ENCODE measurements around the gene KBTBD8. TPM values are rescaled to one million over a fixed set of nuclear protein-coding genes. Genes with fewer than 3 reads are reported as not detected.

Gene KBTBD8
- total and polyA plus RNA-seq, 2 of the 13 experiments (the other 11 are each of a cell fraction or from before 2014, with no cell fraction given): 1.1 to 7.6 TPM

DNA sequence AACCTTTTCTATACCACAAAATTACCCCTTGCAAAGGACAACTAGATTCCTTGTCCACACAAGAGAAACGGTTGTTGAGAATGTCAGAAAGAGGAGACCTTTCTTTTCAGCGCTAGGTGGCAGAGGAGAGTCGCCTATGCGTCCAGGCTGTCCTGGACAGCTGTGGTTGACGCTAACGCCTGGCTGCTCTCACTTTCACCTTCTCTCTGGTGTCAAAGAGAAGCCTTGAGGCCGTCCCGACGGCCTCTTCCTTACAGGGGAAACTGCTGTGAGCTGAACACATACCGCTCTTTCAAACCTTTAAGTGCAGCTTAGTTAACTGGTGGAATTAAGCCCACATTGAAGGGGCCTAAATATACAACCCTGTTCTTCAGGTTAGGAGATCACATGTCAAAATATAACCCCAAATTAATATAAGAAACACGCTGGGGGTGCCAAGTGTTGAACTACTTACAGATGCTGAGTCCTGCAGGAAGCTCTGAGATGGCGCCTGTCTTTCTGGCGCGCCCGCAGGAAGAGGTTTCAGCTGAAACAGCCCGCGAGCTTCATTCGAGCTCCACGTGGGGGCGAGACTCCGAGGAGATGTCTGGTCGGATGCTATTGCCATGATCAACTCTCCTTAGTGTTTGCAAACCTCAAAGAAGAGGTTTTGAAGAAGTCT is 26.1 kb upstream of the KBTBD8 start (continued):
- TF ChIP-seq, protein P1, sequence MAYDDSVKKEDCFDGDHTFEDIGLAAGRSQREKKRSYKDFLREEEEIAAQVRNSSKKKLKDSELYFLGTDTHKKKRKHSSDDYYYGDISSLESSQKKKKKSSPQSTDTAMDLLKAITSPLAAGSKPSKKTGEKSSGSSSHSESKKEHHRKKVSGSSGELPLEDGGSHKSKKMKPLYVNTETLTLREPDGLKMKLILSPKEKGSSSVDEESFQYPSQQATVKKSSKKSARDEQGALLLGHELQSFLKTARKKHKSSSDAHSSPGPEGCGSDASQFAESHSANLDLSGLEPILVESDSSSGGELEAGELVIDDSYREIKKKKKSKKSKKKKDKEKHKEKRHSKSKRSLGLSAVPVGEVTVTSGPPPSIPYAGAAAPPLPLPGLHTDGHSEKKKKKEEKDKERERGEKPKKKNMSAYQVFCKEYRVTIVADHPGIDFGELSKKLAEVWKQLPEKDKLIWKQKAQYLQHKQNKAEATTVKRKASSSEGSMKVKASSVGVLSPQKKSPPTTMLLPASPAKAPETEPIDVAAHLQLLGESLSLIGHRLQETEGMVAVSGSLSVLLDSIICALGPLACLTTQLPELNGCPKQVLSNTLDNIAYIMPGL (CRISPR knock-in tag; IDR thresholded peaks at IDR 0.05; ENCODE audit: borderline replicate concordance in 1 of 2, low read depth in 1 of 2): peak; percentile 40 to 63; a peak in 2 of 4 replicates
- TF ChIP-seq, protein P2, sequence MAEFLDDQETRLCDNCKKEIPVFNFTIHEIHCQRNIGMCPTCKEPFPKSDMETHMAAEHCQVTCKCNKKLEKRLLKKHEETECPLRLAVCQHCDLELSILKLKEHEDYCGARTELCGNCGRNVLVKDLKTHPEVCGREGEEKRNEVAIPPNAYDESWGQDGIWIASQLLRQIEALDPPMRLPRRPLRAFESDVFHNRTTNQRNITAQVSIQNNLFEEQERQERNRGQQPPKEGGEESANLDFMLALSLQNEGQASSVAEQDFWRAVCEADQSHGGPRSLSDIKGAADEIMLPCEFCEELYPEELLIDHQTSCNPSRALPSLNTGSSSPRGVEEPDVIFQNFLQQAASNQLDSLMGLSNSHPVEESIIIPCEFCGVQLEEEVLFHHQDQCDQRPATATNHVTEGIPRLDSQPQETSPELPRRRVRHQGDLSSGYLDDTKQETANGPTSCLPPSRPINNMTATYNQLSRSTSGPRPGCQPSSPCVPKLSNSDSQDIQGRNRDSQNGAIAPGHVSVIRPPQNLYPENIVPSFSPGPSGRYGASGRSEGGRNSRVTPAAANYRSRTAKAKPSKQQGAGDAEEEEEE (CRISPR knock-in tag; IDR thresholded peaks at IDR 0.05; ENCODE audit: borderline replicate concordance): no peak
- TF ChIP-seq, protein P3, sequence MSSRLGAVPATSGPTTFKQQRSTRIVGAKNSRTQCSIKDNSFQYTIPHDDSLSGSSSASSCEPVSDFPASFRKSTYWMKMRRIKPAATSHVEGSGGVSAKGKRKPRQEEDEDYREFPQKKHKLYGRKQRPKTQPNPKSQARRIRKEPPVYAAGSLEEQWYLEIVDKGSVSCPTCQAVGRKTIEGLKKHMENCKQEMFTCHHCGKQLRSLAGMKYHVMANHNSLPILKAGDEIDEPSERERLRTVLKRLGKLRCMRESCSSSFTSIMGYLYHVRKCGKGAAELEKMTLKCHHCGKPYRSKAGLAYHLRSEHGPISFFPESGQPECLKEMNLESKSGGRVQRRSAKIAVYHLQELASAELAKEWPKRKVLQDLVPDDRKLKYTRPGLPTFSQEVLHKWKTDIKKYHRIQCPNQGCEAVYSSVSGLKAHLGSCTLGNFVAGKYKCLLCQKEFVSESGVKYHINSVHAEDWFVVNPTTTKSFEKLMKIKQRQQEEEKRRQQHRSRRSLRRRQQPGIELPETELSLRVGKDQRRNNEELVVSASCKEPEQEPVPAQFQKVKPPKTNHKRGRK (CRISPR knock-in tag; IDR thresholded peaks at IDR 0.05): no peak
- TF ChIP-seq DPF2 (CRISPR knock-in tag; IDR thresholded peaks at IDR 0.05; ENCODE audit: borderline replicate concordance, low read depth) (no peak), TEAD3 (CRISPR knock-in tag; optimal IDR thresholded peaks at IDR 0.05; ENCODE audit: borderline replicate concordance) (peak; percentile 39), ZNF274 (CRISPR knock-in tag; IDR thresholded peaks at IDR 0.05) (no peak), LCORL (IDR thresholded peaks at IDR 0.05) (no peak), LCORL (CRISPR knock-in tag; IDR thresholded peaks at IDR 0.05) (0 out of 2 replicates have a peak, but pooled peaks have one; percentile 24), ZIK1 (CRISPR knock-in tag; IDR thresholded peaks at IDR 0.05; ENCODE audit: borderline replicate concordance, low read depth) (no peak)
- TF ChIP-seq, protein P4, sequence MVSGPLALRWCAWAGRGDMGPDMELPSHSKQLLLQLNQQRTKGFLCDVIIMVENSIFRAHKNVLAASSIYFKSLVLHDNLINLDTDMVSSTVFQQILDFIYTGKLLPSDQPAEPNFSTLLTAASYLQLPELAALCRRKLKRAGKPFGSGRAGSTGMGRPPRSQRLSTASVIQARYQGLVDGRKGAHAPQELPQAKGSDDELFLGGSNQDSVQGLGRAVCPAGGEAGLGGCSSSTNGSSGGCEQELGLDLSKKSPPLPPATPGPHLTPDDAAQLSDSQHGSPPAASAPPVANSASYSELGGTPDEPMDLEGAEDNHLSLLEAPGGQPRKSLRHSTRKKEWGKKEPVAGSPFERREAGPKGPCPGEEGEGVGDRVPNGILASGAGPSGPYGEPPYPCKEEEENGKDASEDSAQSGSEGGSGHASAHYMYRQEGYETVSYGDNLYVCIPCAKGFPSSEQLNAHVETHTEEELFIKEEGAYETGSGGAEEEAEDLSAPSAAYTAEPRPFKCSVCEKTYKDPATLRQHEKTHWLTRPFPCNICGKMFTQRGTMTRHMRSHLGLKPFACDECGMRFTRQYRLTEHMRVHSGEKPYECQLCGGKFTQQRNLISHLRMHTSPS (CRISPR knock-in tag; IDR thresholded peaks at IDR 0.05; ENCODE audit: low read depth): no peak
- TF ChIP-seq, protein P5, sequence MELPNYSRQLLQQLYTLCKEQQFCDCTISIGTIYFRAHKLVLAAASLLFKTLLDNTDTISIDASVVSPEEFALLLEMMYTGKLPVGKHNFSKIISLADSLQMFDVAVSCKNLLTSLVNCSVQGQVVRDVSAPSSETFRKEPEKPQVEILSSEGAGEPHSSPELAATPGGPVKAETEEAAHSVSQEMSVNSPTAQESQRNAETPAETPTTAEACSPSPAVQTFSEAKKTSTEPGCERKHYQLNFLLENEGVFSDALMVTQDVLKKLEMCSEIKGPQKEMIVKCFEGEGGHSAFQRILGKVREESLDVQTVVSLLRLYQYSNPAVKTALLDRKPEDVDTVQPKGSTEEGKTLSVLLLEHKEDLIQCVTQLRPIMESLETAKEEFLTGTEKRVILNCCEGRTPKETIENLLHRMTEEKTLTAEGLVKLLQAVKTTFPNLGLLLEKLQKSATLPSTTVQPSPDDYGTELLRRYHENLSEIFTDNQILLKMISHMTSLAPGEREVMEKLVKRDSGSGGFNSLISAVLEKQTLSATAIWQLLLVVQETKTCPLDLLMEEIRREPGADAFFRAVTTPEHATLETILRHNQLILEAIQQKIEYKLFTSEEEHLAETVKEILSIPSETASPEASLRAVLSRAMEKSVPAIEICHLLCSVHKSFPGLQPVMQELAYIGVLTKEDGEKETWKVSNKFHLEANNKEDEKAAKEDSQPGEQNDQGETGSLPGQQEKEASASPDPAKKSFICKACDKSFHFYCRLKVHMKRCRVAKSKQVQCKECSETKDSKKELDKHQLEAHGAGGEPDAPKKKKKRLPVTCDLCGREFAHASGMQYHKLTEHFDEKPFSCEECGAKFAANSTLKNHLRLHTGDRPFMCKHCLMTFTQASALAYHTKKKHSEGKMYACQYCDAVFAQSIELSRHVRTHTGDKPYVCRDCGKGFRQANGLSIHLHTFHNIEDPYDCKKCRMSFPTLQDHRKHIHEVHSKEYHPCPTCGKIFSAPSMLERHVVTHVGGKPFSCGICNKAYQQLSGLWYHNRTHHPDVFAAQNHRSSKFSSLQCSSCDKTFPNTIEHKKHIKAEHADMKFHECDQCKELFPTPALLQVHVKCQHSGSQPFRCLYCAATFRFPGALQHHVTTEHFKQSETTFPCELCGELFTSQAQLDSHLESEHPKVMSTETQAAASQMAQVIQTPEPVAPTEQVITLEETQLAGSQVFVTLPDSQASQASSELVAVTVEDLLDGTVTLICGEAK (IDR thresholded peaks at IDR 0.05): no peak
- TF ChIP-seq, protein P5 (CRISPR knock-in tag; IDR thresholded peaks at IDR 0.05): no peak

All from HepG2 (cell line).